ENCODE results near the gene RBM17. TPM values are rescaled to one million over a fixed set of nuclear protein-coding genes. Genes with fewer than 3 reads are reported as not detected.

Gene RBM17
- total RNA-seq, 1 donor: 47.5 TPM

GRCh38 chr10:6045878-6046772 is 42.7 kb upstream of the RBM17 start:
- DNase-seq (ENCODE audit: low read depth): no peak

DNA sequence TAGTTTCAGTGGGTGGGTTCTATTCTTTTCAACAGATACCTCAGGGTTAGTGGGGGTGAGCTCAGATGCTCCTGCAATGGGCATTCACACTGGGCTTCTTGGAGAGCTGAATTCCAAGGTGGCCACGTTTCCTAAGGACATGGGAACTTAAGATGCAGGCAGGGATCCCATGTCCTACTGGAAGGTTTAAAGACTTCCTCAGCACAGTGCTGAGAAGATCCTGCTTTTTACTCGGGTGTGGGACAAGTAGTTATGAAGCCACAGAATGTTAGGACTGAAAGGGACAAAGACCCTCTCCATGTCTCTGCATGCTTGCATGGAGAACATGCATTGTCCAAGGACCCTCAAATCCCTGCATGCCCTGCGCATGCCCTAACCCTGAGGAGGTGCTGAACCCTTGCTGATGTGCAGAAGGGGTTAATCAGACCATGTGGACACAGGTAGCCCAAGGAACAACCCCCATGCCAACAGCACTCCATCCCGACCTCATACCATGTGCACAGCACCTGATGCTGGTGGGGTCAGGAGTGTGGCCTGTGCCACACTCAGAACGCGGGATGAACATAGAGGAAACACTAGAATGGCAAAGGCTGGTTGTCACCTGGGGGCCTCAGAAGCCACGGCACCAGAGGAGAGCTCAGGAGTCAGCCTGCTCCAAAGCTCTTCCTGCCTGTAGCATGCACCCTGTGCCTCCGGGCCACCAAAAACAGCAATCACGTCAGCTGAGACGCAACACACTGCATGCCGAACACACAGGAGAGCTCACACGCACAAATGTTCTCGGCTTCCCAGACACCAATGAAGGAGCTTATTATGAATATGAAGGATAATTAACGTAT is 41.8 kb upstream of the RBM17 start:
- no peak for DNase-seq (ENCODE audit: low read depth)
- no peak overlapping the region for H3K4me3 ChIP-seq (ENCODE audit: low read depth, low read length)
- TF ChIP-seq CTCF (IDR thresholded peaks at IDR 0.05; ENCODE audit: insufficient read depth, low read depth, low read length): no peak

More at GRCh38 chr10:6045878-6046772, 42.7 kb upstream of the RBM17 start:
- no peak for TF ChIP-seq CTCF (IDR thresholded peaks at IDR 0.05; ENCODE audit: insufficient read depth, low read depth, low read length)
- no peak overlapping the region for H3K4me3 ChIP-seq (ENCODE audit: low read depth, low read length)

DNA sequence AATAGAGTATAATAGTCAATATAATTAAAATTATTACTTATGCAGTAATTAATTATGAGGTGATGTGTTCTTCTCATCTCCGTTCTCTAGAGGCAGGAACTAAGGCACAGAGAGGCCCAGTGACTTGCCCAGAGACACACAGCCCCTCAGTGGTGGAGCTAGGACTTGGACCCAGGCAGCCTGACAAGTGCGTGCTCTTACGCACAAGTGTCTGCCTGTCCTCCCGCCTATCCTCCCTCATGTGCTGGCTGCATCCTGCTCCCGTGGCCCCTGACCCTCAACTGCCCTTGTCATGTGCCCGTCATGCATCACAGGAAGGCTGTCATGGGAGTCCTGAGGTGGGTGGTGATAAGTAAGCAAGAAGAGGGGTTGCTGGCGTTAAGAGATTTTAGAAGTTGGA is 41.0 kb upstream of the RBM17 start:
- no peak for TF ChIP-seq CTCF (IDR thresholded peaks at IDR 0.05; ENCODE audit: insufficient read depth, low read depth, low read length)
- DNase-seq (ENCODE audit: low read depth): no peak
- H3K4me3 ChIP-seq (ENCODE audit: low read depth, low read length): no peak overlapping the region

- no peak for DNase-seq (ENCODE audit: low read depth)
- no peak for TF ChIP-seq CTCF (IDR thresholded peaks at IDR 0.05; ENCODE audit: insufficient read depth, low read depth, low read length)
- H3K4me3 ChIP-seq (ENCODE audit: low read depth, low read length): no peak overlapping the region
Observed at GRCh38 chr10:6048281-6049030, 40.4 kb upstream of the RBM17 start.

DNA sequence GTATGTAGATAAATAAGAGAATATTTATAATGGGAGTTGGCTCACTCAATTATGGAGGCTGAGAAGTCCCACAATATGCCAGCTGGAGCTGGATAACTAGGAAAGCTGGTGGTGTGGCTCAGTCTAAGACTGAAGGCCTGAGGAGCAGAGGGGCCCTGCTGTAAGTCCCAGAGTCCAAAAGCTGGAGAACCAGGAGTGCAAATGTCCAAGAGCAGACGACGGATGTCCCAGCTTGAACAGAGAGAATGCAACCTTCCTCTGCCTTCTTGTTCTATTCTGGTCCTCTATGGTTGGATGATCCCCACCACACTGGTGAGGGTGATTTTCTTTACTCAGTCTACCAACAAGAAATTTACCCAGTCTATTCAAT is 39.8 kb upstream of the RBM17 start:
- H3K4me3 ChIP-seq (ENCODE audit: low read depth, low read length): no peak overlapping the region
- no peak for TF ChIP-seq CTCF (IDR thresholded peaks at IDR 0.05; ENCODE audit: insufficient read depth, low read depth, low read length)
- DNase-seq (ENCODE audit: low read depth): no peak

DNA sequence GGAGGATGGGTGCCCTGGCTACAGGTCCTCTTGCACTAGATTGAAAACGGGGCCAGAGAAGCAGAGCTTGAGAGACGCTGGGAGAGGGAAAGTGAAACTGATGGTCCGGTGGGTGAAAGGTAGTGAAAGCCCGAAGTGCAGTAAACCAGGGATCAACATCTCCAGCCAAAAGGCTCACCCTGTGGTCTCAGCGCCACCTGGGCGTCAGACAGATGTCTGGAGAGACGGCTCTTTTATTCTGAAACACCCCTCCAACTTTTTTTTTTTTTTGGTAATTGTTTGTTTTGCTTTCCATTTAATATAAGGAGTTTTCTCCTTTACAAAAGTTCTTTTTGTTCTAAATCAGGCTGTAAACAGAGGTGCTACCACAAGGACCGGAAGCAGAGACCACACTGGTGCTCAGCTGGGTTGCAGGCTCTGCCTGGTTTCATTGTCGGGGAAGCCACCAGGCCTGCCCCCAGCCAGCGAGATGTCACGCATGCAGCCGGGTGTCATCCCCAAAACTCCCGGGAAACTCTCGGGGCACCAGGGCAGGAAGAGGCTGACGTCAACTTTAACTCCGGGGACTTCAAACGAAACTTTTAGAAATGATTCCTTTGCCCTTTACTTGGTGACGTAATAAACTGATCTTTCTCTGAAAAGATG is 37.9 kb upstream of the RBM17 start:
- H3K4me3 ChIP-seq (ENCODE audit: low read depth, low read length): peak overlapping the region; percentile 46
- peak; percentile 80 for DNase-seq (ENCODE audit: low read depth)
- peak; percentile 27 for TF ChIP-seq CTCF (IDR thresholded peaks at IDR 0.05; ENCODE audit: insufficient read depth, low read depth, low read length)

Data from fibroblast of villous mesenchyme (primary cell).